Measurements from ENCODE around the gene DENND11.

GRCh38 chr7:141674702-141675101 is 27.3 kb downstream of the DENND11 start:
- TF ChIP-seq GATA2 (IDR thresholded peaks at IDR 0.05; ENCODE audit: low read depth, low read length) (no peak), GATA3 (IDR thresholded peaks at IDR 0.05; ENCODE audit: low read depth, low read length) (no peak)
